Neural cell (in vitro differentiated cells): Measurements from ENCODE around the gene APEX1. TPM values are rescaled to one million over a fixed set of nuclear protein-coding genes. Genes with fewer than 3 reads are reported as not detected.

Source experiments
- H2AFZ ChIP-seq: fragments of 200-600, 300-800 bp; sonication (generic), shearing (Covaris generic); 2 replicates; pipeline ENCODE4 v1.6.0; 2014; ENCODE audit warnings: low read depth, mild to moderate bottlenecking, antibody characterized with exemption, low read length, moderate library complexity
- H3F3A ChIP-seq: fragments of 200-600 bp; shearing (Covaris generic); 2 replicates; pipeline ENCODE4 v1.6.1; 2016; ENCODE audit warnings: mild to moderate bottlenecking, moderate library complexity, mixed read lengths, antibody characterized with exemption, low read length; ENCODE audit not compliant: insufficient read depth, poor library complexity, severe bottlenecking
- H3K27ac ChIP-seq: fragments of 200-600, 300-800 bp; sonication (generic), shearing (Covaris generic); 2 replicates; pipeline ENCODE4 v1.5.1; 2014; ENCODE audit warnings: mild to moderate bottlenecking, low read length, moderate library complexity
- H3K27me3 ChIP-seq: fragments of 300-800, 200-600 bp; sonication (generic), shearing (Covaris generic); 2 replicates; pipeline ENCODE4 v1.6.0; 2014; ENCODE audit warnings: mild to moderate bottlenecking, low read depth, low read length, moderate library complexity; ENCODE audit not compliant: insufficient read depth
- H3K36me3 ChIP-seq: fragments of 300-800, 200-600 bp; sonication (generic), shearing (Covaris generic); 2 replicates; pipeline ENCODE4 v1.5.1; 2014; ENCODE audit warnings: mild to moderate bottlenecking, antibody characterized with exemption, low read length, moderate library complexity; ENCODE audit not compliant: insufficient read depth
- H3K4me2 ChIP-seq: fragments of 300-800, 200-600 bp; sonication (generic), shearing (Covaris generic); 2 replicates; pipeline ENCODE4 v1.6.0; 2014; ENCODE audit warnings: mild to moderate bottlenecking, low read length
- H3K4me3 ChIP-seq: fragments of 300-800, 200-600 bp; sonication (generic), shearing (Covaris generic); 2 replicates; pipeline ENCODE4 v1.5.1; 2014; ENCODE audit warnings: mild to moderate bottlenecking, low read length, moderate library complexity
- H3K79me2 ChIP-seq: fragments of 200-600 bp; shearing (Covaris generic); replicated peaks from 2 replicates; pipeline ENCODE4 v1.6.0; 2014; ENCODE audit warnings: mild to moderate bottlenecking, low read length, moderate library complexity; ENCODE audit not compliant: insufficient read depth
- H3K9ac ChIP-seq: fragments of 300-800, 200-600 bp; sonication (generic), shearing (Covaris generic); 2 replicates; pipeline ENCODE4 v1.6.1; 2016; ENCODE audit warnings: mild to moderate bottlenecking, low read length, mixed read lengths
- H3K9me2 ChIP-seq: fragments of 200-600 bp; shearing (Covaris generic); 2 replicates; pipeline ENCODE4 v1.6.1; 2016; ENCODE audit warnings: mild to moderate bottlenecking, low read length, mixed read lengths; ENCODE audit not compliant: insufficient read depth
- H3K9me3 ChIP-seq: fragments of 200-600, 300-800 bp; sonication (generic), shearing (Covaris generic); 2 replicates; pipeline ENCODE4 v1.6.1; 2016; ENCODE audit warnings: mild to moderate bottlenecking, mixed run types, low read length, moderate library complexity, mixed read lengths
- H4K20me1 ChIP-seq: fragments of 200-600 bp; shearing (Covaris generic); 2 replicates; pipeline ENCODE4 v1.6.1; 2016; ENCODE audit warnings: mild to moderate bottlenecking, mixed run types; ENCODE audit not compliant: insufficient read depth
- CTCF ChIP-seq: fragments of 450-650 bp; IDR thresholded peaks from 2 replicates; pipeline ENCODE4 v1.5.1; 2014; ENCODE audit warnings: antibody characterized with exemption, mild to moderate bottlenecking, moderate library complexity; ENCODE audit not compliant: poor library complexity, severe bottlenecking
- EP300 ChIP-seq: fragments of 450-650 bp; conservative IDR thresholded peaks from 2 replicates; pipeline ENCODE4 v1.6.1; 2014; ENCODE audit warnings: antibody characterized with exemption, mild to moderate bottlenecking, moderate library complexity; ENCODE audit not compliant: poor library complexity, severe bottlenecking
- EZH2 ChIP-seq: fragments of 200-600, 300-800 bp; shearing (Covaris generic), sonication (generic); IDR thresholded peaks from 2 replicates; pipeline ENCODE4 v1.6.1; 2014; ENCODE audit warnings: antibody characterized with exemption, low read length, borderline replicate concordance, mild to moderate bottlenecking; ENCODE audit not compliant: insufficient read depth, poor library complexity, severe bottlenecking
- MXI1 ChIP-seq: fragments of 450-650 bp; conservative IDR thresholded peaks from 2 replicates; pipeline ENCODE4 v1.6.1; 2014; ENCODE audit warnings: antibody characterized with exemption, mild to moderate bottlenecking; ENCODE audit not compliant: poor library complexity, severe bottlenecking
- POLR2AphosphoS5 ChIP-seq: IDR thresholded peaks from 2 replicates; pipeline ENCODE4 v1.6.1; 2012
- RAD21 ChIP-seq: fragments of 450-650 bp; conservative IDR thresholded peaks from 2 replicates; pipeline ENCODE4 v1.6.1; 2014; ENCODE audit warnings: antibody characterized with exemption, mild to moderate bottlenecking, moderate library complexity
- REST ChIP-seq: IDR thresholded peaks from 2 replicates; pipeline ENCODE4 v1.6.1; 2012; ENCODE audit warnings: borderline replicate concordance
- SMC3 ChIP-seq: fragments of 450-650 bp; conservative IDR thresholded peaks from 2 replicates; pipeline ENCODE4 v1.6.1; 2014; ENCODE audit warnings: antibody characterized with exemption, mild to moderate bottlenecking, moderate library complexity; ENCODE audit not compliant: poor library complexity
- TAF1 ChIP-seq: IDR thresholded peaks from 2 replicates; pipeline ENCODE4 v1.6.1; 2012; ENCODE audit warnings: low read depth
- polyA plus RNA-seq: library from polyadenylated mRNA; depleted of rRNA; stranded (reverse); fragments of >200 nt; gene quantifications from 2 replicates; pipeline ENCODE4 v1.2.3, GENCODE V29; 2014

APEX1 gene
- polyA plus RNA-seq, 1 donor from 2014 or later, result 44.5 TPM

- H3K79me2 ChIP-seq, result no peaks in the 10 kb centered on the region
- H3K9me3 ChIP-seq, result no peaks in the 10 kb centered on the region
- no peaks in the 10 kb centered on the region for H3K9me2 ChIP-seq
- no peaks in the 10 kb centered on the region for H3K36me3 ChIP-seq
- no peaks in the 10 kb centered on the region for H4K20me1 ChIP-seq
- H2AFZ ChIP-seq, result no peak overlapping the region
- H3K27me3 ChIP-seq, result no peaks in the 10 kb centered on the region
- no peak overlapping the region for H3K27ac ChIP-seq
- no peak overlapping the region for H3K9ac ChIP-seq
- no peak overlapping the region for H3K4me2 ChIP-seq
- no peaks in the 10 kb centered on the region for H3F3A ChIP-seq
- H3K4me3 ChIP-seq, result no peak overlapping the region
- TF ChIP-seq EP300 (no peak), SMC3 (no peak), EZH2 (no peak), CTCF (no peak), TAF1 (no peak), POLR2AphosphoS5 (no peak), REST (no peak), MXI1 (no peak), RAD21 (no peak)
Measured at GRCh38 chr14:20499108-20499507, 44.1 kb downstream of the APEX1 start.

DNA sequence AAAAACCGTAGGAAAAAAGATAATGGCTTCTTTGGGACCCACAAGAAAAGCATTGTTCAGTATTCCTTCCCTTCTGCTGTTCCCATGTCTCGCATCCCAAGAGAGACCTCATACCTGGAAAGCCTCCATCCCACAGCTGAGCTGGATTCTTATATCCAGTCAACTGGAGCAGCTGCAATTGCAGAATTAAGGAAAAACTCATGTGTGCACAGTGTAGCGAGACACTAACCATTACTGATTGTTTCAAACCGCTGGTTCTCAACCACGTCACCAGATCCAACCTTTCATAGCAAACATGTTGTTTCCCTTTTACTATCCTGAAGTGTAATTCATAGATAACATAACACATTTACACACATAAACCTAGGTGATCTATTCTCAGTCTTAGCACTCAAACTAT, 44.9 kb downstream of the APEX1 start:
- no peak overlapping the region for H3K4me3 ChIP-seq
- TF ChIP-seq TAF1, result no peak
- no peak for TF ChIP-seq EP300
- TF ChIP-seq POLR2AphosphoS5, result no peak
- no peak for TF ChIP-seq CTCF
- TF ChIP-seq EZH2, result no peak
- no peak for TF ChIP-seq RAD21
- TF ChIP-seq REST, result no peak
- TF ChIP-seq MXI1, result no peak
- no peak for TF ChIP-seq SMC3
- no peaks in the 10 kb centered on the region for H3K79me2 ChIP-seq
- no peaks in the 10 kb centered on the region for H3K36me3 ChIP-seq
- no peaks in the 10 kb centered on the region for H3K9me3 ChIP-seq
- H3K27ac ChIP-seq, result no peak overlapping the region
- H3K27me3 ChIP-seq, result no peaks in the 10 kb centered on the region
- H2AFZ ChIP-seq, result no peak overlapping the region
- H3K4me2 ChIP-seq, result no peak overlapping the region
- H3K9ac ChIP-seq, result no peak overlapping the region
- no peaks in the 10 kb centered on the region for H3K9me2 ChIP-seq
- no peaks in the 10 kb centered on the region for H3F3A ChIP-seq
- no peaks in the 10 kb centered on the region for H4K20me1 ChIP-seq
